Stomach (tissue), 4 donors: ENCODE results near the gene ATR.

Source experiments
- CTCF ChIP-seq, 7 experiments: fragments of 450-650 bp in 4 of 7; fragments of 200-600 bp in 3 of 7; sonication (generic) in 3 of 7; IDR thresholded peaks; one replicate each; pipeline ENCODE4 v1.5.1; 2016 to 2019; ENCODE audit warnings: antibody characterized with exemption in 7 of 7, control low read depth in 2 of 7, mild to moderate bottlenecking in 1 of 7
- POLR2A ChIP-seq, 4 donors: fragments of 450-650 bp; IDR thresholded peaks; one replicate each; pipeline ENCODE4 v1.6.1; 2016; ENCODE audit warnings: antibody characterized with exemption in 4 of 4, control low read depth in 2 of 4, mild to moderate bottlenecking in 1 of 4, moderate library complexity in 1 of 4
- POLR2AphosphoS5 ChIP-seq, 3 donors: sonication (generic); formaldehyde crosslinking; IDR thresholded peaks; one replicate each; pipeline ENCODE4 v1.6.1; 2016; ENCODE audit warnings: antibody characterized with exemption in 3 of 3

DNA sequence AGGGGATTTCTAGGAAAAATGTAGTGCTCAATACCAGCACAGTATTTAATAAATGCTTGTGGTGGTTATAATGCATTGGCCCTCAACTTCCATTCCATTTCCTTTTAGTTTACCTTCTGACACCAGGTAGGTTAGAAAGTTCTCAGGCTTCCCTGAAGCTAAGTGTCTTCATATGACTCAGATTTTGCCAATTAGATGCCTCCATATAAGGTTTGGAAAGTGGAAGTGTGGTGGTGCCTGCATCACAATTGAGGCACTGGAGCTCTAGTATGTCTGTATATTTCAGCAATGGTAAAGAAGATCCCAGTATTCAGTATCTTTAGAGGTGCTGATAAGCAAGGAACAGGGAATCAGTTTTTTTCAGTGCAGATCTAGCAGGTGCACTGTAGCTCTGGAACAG lies 149.0 kb downstream of the ATR start:
- TF ChIP-seq CTCF (IDR thresholded peaks at IDR 0.05) (no peak), POLR2AphosphoS5 (IDR thresholded peaks at IDR 0.05) (no peak), POLR2A (IDR thresholded peaks at IDR 0.05) (no peak)
